ENCODE measurements around the gene TMEM63C.

Gene TMEM63C

DNA sequence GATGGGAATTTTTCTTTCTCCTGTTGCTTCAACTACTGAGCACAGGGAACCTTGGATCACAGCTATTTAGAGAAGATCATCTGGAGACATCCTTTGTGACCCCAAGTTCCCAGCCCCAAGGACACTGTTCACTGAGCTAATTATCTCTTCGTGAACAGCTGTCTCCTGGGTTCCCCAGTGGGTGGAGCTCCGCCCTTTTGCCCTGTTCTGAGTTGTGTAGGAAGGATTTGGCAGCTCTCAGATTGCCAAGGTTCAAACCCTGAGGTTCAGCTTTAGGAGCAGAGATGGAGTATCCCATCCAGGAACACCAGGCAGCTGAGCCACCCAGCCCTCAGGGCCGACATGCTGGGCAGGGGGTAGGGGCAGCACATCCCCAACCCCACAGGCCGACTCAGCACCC is 57.4 kb downstream of the TMEM63C start:
- DNase-seq, result no peak
- H3K9me3 ChIP-seq (ENCODE audit: control extremely low read depth in 1 of 5, control insufficient read depth in 4 of 5, insufficient read depth in 2 of 5, low read depth in 1 of 5, low read length in 4 of 5), result no peaks in the 10 kb centered on the region
- H3K4me3 ChIP-seq (ENCODE audit: control insufficient read depth in 1 of 7, extremely low read depth in 1 of 7, insufficient read depth in 4 of 7, low read depth in 2 of 7, low read length in 6 of 7), result no peak overlapping the region
- peaks cover 2 to 23% (median 16%) of the 10 kb centered on the region in 4 experiments for H3K4me1 ChIP-seq (ENCODE audit: control extremely low read depth in 1 of 4, control insufficient read depth in 4 of 4, insufficient read depth in 4 of 4, low read length in 3 of 4)
- H3K27ac ChIP-seq (ENCODE audit: insufficient read depth in 1 of 2, low read depth in 1 of 2, low read length in 2 of 2, poor library complexity in 1 of 2, severe bottlenecking in 2 of 2), result no peak overlapping the region
- no peaks in the 10 kb centered on the region for H3K36me3 ChIP-seq (ENCODE audit: control insufficient read depth in 4 of 4, insufficient read depth in 4 of 4, low read length in 3 of 4)
- POLR2A ChIA-PET, result no interaction called here
- CTCF ChIA-PET, result interaction anchor here (0.6 to 1.3 kb wide), 3 partner anchors 11 to 22 kb away, joined by 4 read pairs; no protein-coding TSS in a partner anchor
- H3K27me3 ChIP-seq (replicated peaks in 2 of 5; ENCODE audit: control insufficient read depth in 4 of 5, insufficient read depth in 5 of 5, low read length in 4 of 5), result no peaks in the 10 kb centered on the region
- WGBS (ENCODE audit: insufficient coverage), result 92% methylated on average over 3 of the region's 4 CpGs

GRCh38 chr14:77239412-77239811 is 57.8 kb downstream of the TMEM63C start:
- Histone ChIP-seq H3K36me3 (ENCODE audit: control insufficient read depth in 4 of 4, insufficient read depth in 4 of 4, low read length in 3 of 4) (no peaks in the 10 kb centered on the region), H3K27me3 (replicated peaks in 2 of 5; ENCODE audit: control insufficient read depth in 4 of 5, insufficient read depth in 5 of 5, low read length in 4 of 5) (no peaks in the 10 kb centered on the region), H3K4me1 (ENCODE audit: control extremely low read depth in 1 of 4, control insufficient read depth in 4 of 4, insufficient read depth in 4 of 4, low read length in 3 of 4) (peaks cover 2 to 23% (median 18%) of the 10 kb centered on the region in 4 experiments), H3K4me3 (ENCODE audit: control insufficient read depth in 1 of 7, extremely low read depth in 1 of 7, insufficient read depth in 4 of 7, low read depth in 2 of 7, low read length in 6 of 7) (no peak overlapping the region), H3K27ac (ENCODE audit: insufficient read depth in 1 of 2, low read depth in 1 of 2, low read length in 2 of 2, poor library complexity in 1 of 2, severe bottlenecking in 2 of 2) (no peak overlapping the region), H3K9me3 (ENCODE audit: control extremely low read depth in 1 of 5, control insufficient read depth in 4 of 5, insufficient read depth in 2 of 5, low read depth in 1 of 5, low read length in 4 of 5) (no peaks in the 10 kb centered on the region)
- ChIA-PET CTCF (interaction anchor here (0.9 to 1.3 kb wide), 3 partner anchors 14 to 26 kb away, joined by 3 to 4 read pairs (median 4); no protein-coding TSS in a partner anchor), POLR2A (no interaction called here)
- 98% methylated on average over 11 of the region's 16 CpGs for WGBS (ENCODE audit: insufficient coverage)
- no peak for DNase-seq

DNA sequence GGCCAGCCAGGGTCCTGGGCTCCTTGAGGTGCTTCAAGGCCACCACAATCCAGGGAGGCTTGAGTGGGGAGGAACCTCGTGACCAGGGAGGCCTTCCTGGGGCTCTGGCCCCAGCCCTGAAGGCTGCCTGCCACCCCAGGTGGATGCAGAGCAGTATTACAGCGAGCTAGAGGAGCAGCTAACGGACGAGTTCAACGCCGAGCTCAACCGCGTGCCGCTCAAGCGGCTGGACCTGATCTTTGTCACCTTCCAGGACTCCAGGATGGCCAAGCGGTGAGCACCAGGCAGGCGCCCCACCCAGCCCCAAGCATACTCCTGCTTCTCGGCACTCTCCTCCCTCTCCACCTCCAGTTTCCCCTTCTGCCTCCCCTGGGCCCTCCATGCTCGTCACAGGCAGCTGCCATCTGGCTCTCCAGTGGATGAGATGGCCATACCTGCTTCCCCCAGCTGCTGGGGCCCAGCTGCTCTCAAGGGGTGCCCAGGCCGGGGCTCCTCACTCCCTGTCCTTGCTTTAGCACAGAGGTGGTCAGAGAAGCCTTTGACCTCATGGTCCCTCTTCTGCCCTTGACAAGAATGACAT is 58.8 kb downstream of the TMEM63C start:
- 96% methylated on average over 13 of the region's 15 CpGs for WGBS (ENCODE audit: insufficient coverage)
- CTCF ChIA-PET, result interaction anchor here (0.7 kb wide), 1 partner anchor 61 kb away, joined by 3 read pairs; no protein-coding TSS in a partner anchor
- Histone ChIP-seq H3K9me3 (ENCODE audit: control extremely low read depth in 1 of 5, control insufficient read depth in 4 of 5, insufficient read depth in 2 of 5, low read depth in 1 of 5, low read length in 4 of 5) (no peaks in the 10 kb centered on the region), H3K36me3 (ENCODE audit: control insufficient read depth in 4 of 4, insufficient read depth in 4 of 4, low read length in 3 of 4) (no peaks in the 10 kb centered on the region), H3K4me3 (ENCODE audit: control insufficient read depth in 1 of 7, extremely low read depth in 1 of 7, insufficient read depth in 4 of 7, low read depth in 2 of 7, low read length in 6 of 7) (no peak overlapping the region), H3K27ac (ENCODE audit: insufficient read depth in 1 of 2, low read depth in 1 of 2, low read length in 2 of 2, poor library complexity in 1 of 2, severe bottlenecking in 2 of 2) (no peak overlapping the region), H3K27me3 (replicated peaks in 2 of 5; ENCODE audit: control insufficient read depth in 4 of 5, insufficient read depth in 5 of 5, low read length in 4 of 5) (no peaks in the 10 kb centered on the region), H3K4me1 (ENCODE audit: control extremely low read depth in 1 of 4, control insufficient read depth in 4 of 4, insufficient read depth in 4 of 4, low read length in 3 of 4) (peaks cover 2 to 23% (median 18%) of the 10 kb centered on the region in 4 experiments)
- POLR2A ChIA-PET, result no interaction called here
- DNase-seq, result peak in 1 of 3 donors; percentile 24

GRCh38 chr14:77241955-77242354 is 60.4 kb downstream of the TMEM63C start:
- POLR2A ChIA-PET, result no interaction called here
- no peaks in the 10 kb centered on the region for H3K36me3 ChIP-seq (ENCODE audit: control insufficient read depth in 4 of 4, insufficient read depth in 4 of 4, low read length in 3 of 4)
- no peak overlapping the region for H3K27ac ChIP-seq (ENCODE audit: insufficient read depth in 1 of 2, low read depth in 1 of 2, low read length in 2 of 2, poor library complexity in 1 of 2, severe bottlenecking in 2 of 2)
- H3K4me3 ChIP-seq (ENCODE audit: control insufficient read depth in 1 of 7, extremely low read depth in 1 of 7, insufficient read depth in 4 of 7, low read depth in 2 of 7, low read length in 6 of 7), result no peak overlapping the region
- H3K4me1 ChIP-seq (ENCODE audit: control extremely low read depth in 1 of 4, control insufficient read depth in 4 of 4, insufficient read depth in 4 of 4, low read length in 3 of 4), result peaks cover 2 to 23% (median 18%) of the 10 kb centered on the region in 4 experiments
- no peaks in the 10 kb centered on the region for H3K27me3 ChIP-seq (replicated peaks in 2 of 5; ENCODE audit: control insufficient read depth in 4 of 5, insufficient read depth in 5 of 5, low read length in 4 of 5)
- CTCF ChIA-PET, result interaction anchor here (1.0 to 1.3 kb wide), 2 partner anchors 27 to 57 kb away, joined by 3 read pairs; no protein-coding TSS in a partner anchor
- DNase-seq, result peak in 2 of 3 donors; percentile 41 to 51
- 78% methylated on average over 2 of the region's 2 CpGs for WGBS (ENCODE audit: insufficient coverage)
- no peaks in the 10 kb centered on the region for H3K9me3 ChIP-seq (ENCODE audit: control extremely low read depth in 1 of 5, control insufficient read depth in 4 of 5, insufficient read depth in 2 of 5, low read depth in 1 of 5, low read length in 4 of 5)

- Histone ChIP-seq H3K27me3 (replicated peaks in 2 of 5; ENCODE audit: control insufficient read depth in 4 of 5, insufficient read depth in 5 of 5, low read length in 4 of 5) (no peaks in the 10 kb centered on the region), H3K36me3 (ENCODE audit: control insufficient read depth in 4 of 4, insufficient read depth in 4 of 4, low read length in 3 of 4) (no peaks in the 10 kb centered on the region), H3K27ac (ENCODE audit: insufficient read depth in 1 of 2, low read depth in 1 of 2, low read length in 2 of 2, poor library complexity in 1 of 2, severe bottlenecking in 2 of 2) (no peak overlapping the region), H3K4me1 (ENCODE audit: control extremely low read depth in 1 of 4, control insufficient read depth in 4 of 4, insufficient read depth in 4 of 4, low read length in 3 of 4) (peaks cover 2 to 23% (median 18%) of the 10 kb centered on the region in 4 experiments), H3K4me3 (ENCODE audit: control insufficient read depth in 1 of 7, extremely low read depth in 1 of 7, insufficient read depth in 4 of 7, low read depth in 2 of 7, low read length in 6 of 7) (no peak overlapping the region), H3K9me3 (ENCODE audit: control extremely low read depth in 1 of 5, control insufficient read depth in 4 of 5, insufficient read depth in 2 of 5, low read depth in 1 of 5, low read length in 4 of 5) (no peaks in the 10 kb centered on the region)
- peak; percentile 67 to 93 (median 87) for DNase-seq
- ChIA-PET CTCF (interaction anchor here (1.0 kb wide), 1 partner anchor 26 kb away, joined by 3 read pairs; no protein-coding TSS in a partner anchor), POLR2A (no interaction called here)
- 19% methylated on average over 4 of the region's 12 CpGs for WGBS (ENCODE audit: insufficient coverage)
Measured at GRCh38 chr14:77242752-77243151, 61.2 kb downstream of the TMEM63C start.

DNA sequence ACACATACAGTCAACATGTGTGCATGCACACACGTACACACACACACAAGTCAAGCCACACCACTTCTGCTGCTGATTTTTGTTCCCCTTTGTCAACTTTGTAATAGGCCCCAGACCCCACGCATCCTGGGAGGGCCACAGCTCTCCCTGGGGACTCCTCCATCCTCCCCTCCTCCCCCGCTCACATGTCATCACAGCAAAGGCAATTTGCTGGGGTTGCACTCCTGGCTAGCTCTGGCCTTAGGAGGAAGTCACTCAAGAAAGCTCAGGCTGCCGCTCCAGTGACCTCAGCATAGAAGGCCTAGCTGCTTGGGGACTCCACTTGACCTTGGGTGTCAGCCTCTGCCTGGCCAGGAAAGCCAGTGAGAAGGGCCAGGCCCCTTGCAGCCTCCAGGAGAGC is 62.3 kb downstream of the TMEM63C start:
- POLR2A ChIA-PET, result no interaction called here
- CTCF ChIA-PET, result no interaction called here
- no peak overlapping the region for H3K27ac ChIP-seq (ENCODE audit: insufficient read depth in 1 of 2, low read depth in 1 of 2, low read length in 2 of 2, poor library complexity in 1 of 2, severe bottlenecking in 2 of 2)
- H3K4me1 ChIP-seq (ENCODE audit: control extremely low read depth in 1 of 4, control insufficient read depth in 4 of 4, insufficient read depth in 4 of 4, low read length in 3 of 4), result peaks cover 2 to 23% (median 18%) of the 10 kb centered on the region in 4 experiments
- no peaks in the 10 kb centered on the region for H3K36me3 ChIP-seq (ENCODE audit: control insufficient read depth in 4 of 4, insufficient read depth in 4 of 4, low read length in 3 of 4)
- H3K27me3 ChIP-seq (replicated peaks in 2 of 5; ENCODE audit: control insufficient read depth in 4 of 5, insufficient read depth in 5 of 5, low read length in 4 of 5), result no peaks in the 10 kb centered on the region
- no peak overlapping the region for H3K4me3 ChIP-seq (ENCODE audit: control insufficient read depth in 1 of 7, extremely low read depth in 1 of 7, insufficient read depth in 4 of 7, low read depth in 2 of 7, low read length in 6 of 7)
- H3K9me3 ChIP-seq (ENCODE audit: control extremely low read depth in 1 of 5, control insufficient read depth in 4 of 5, insufficient read depth in 2 of 5, low read depth in 1 of 5, low read length in 4 of 5), result no peaks in the 10 kb centered on the region
- 80% methylated on average over 3 of the region's 4 CpGs for WGBS (ENCODE audit: insufficient coverage)
- DNase-seq, result peak in 2 of 3 donors; percentile 37 to 47

DNA sequence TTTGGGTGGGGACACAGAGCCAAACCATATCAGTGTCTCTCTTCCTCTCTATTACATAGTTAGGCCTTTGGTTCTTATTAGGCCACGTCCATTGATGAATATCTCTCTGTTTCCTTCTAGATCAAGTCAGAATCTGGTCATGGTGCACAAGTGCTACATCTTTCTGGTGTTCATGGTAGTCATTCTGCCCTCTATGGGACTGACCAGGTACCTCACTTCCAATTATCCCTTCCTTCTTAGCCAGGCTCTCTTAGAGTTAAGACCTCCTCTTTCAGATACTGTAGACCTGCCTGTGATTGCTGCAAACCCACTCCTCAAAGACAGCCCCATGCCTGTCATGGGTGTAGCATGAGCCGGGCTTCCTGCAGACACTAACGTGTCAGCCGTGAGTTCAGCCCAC is 64.2 kb downstream of the TMEM63C start:
- Histone ChIP-seq H3K4me1 (ENCODE audit: control extremely low read depth in 1 of 4, control insufficient read depth in 4 of 4, insufficient read depth in 4 of 4, low read length in 3 of 4) (peaks cover 2 to 23% (median 18%) of the 10 kb centered on the region in 4 experiments), H3K36me3 (ENCODE audit: control insufficient read depth in 4 of 4, insufficient read depth in 4 of 4, low read length in 3 of 4) (no peaks in the 10 kb centered on the region), H3K27me3 (replicated peaks in 2 of 5; ENCODE audit: control insufficient read depth in 4 of 5, insufficient read depth in 5 of 5, low read length in 4 of 5) (no peaks in the 10 kb centered on the region), H3K4me3 (ENCODE audit: control insufficient read depth in 1 of 7, extremely low read depth in 1 of 7, insufficient read depth in 4 of 7, low read depth in 2 of 7, low read length in 6 of 7) (no peak overlapping the region), H3K27ac (ENCODE audit: insufficient read depth in 1 of 2, low read depth in 1 of 2, low read length in 2 of 2, poor library complexity in 1 of 2, severe bottlenecking in 2 of 2) (no peak overlapping the region), H3K9me3 (ENCODE audit: control extremely low read depth in 1 of 5, control insufficient read depth in 4 of 5, insufficient read depth in 2 of 5, low read depth in 1 of 5, low read length in 4 of 5) (no peaks in the 10 kb centered on the region)
- ChIA-PET POLR2A (no interaction called here), CTCF (no interaction called here)
- 100% methylated on average over 1 of the region's 4 CpGs for WGBS (ENCODE audit: insufficient coverage)
- DNase-seq, result no peak

Measured in common myeloid progenitor, CD34-positive (primary cell).